ENCODE measurements around the gene DDX42.

DDX42 gene

DNA sequence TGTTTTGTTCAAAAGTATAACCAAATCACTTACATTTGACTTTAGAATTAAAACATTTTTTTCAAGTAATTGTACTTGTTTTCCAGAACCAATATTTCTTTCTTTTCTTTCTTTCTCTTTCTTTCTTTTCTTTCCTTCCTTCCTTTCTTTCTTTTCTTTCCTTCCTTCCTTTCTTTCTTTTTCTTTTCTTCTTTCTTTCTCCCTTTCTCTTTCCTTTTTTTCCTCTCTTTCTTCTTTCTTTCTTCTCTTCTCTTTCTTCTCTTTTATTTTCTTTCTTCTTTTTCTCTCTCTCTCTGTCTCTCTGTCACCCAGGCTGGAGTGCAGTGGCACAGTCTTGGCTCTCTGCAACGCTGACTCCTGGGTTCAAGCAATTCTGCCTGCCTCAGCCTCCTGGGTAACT lies 26.8 kb downstream of the DDX42 start:
- peaks cover 95% of the 10 kb centered on the region for H3K36me3 ChIP-seq (ENCODE audit: control insufficient read depth, low read length)
- TF ChIP-seq EZH2phosphoT487 (IDR thresholded peaks at IDR 0.05; ENCODE audit: borderline replicate concordance, low read length), result no peak
- TF ChIP-seq, protein P1, sequence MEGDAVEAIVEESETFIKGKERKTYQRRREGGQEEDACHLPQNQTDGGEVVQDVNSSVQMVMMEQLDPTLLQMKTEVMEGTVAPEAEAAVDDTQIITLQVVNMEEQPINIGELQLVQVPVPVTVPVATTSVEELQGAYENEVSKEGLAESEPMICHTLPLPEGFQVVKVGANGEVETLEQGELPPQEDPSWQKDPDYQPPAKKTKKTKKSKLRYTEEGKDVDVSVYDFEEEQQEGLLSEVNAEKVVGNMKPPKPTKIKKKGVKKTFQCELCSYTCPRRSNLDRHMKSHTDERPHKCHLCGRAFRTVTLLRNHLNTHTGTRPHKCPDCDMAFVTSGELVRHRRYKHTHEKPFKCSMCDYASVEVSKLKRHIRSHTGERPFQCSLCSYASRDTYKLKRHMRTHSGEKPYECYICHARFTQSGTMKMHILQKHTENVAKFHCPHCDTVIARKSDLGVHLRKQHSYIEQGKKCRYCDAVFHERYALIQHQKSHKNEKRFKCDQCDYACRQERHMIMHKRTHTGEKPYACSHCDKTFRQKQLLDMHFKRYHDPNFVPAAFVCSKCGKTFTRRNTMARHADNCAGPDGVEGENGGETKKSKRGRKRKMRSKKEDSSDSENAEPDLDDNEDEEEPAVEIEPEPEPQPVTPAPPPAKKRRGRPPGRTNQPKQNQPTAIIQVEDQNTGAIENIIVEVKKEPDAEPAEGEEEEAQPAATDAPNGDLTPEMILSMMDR (IDR thresholded peaks at IDR 0.05; ENCODE audit: low read depth, low read length, poor library complexity, severe bottlenecking), result no peak

DNA sequence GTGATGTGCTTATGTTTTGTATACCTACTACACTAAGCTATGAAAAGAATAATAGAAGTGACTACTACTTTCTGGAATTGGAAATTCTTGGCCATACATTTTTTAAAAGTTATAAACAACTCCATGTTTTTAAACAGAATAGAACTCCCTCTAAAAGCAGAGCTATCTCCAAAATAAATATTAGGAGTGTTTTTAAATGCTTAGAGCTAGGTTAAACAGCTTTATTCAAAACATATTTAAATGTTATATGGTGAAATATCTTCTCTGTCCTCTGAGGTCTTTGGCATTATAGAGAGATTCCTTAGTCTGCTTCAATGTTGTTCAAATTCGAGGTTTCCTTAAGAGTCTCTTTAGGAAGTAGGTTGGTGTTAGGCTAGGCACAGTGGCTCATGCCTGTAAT lies 30.4 kb downstream of the DDX42 start:
- no peaks in the 10 kb centered on the region for H3K9me3 ChIP-seq (ENCODE audit: control insufficient read depth, insufficient read depth, low read length)
- no peaks in the 10 kb centered on the region for H3K9me2 ChIP-seq (replicated peaks; ENCODE audit: control insufficient read depth, low read length)
- H3K79me2 ChIP-seq (ENCODE audit: control insufficient read depth, low read length), result 0 out of 2 replicates have a peak, but pooled peaks cover 4% of the 10 kb centered on the region
- H3K4me2 ChIP-seq (ENCODE audit: low read length), result no peak overlapping the region
- H4K20me1 ChIP-seq (ENCODE audit: control insufficient read depth, insufficient read depth, low read depth, low read length), result no peaks in the 10 kb centered on the region
- TF ChIP-seq, protein P1 (IDR thresholded peaks at IDR 0.05; ENCODE audit: low read depth, low read length, poor library complexity, severe bottlenecking), result no peak
- TF ChIP-seq EZH2phosphoT487 (IDR thresholded peaks at IDR 0.05; ENCODE audit: borderline replicate concordance, low read length), result no peak
- peaks cover 3% of the 10 kb centered on the region; the same call in 1 of the 2 replicates for H3K4me1 ChIP-seq (ENCODE audit: control insufficient read depth, low read length)
- H3K27ac ChIP-seq (ENCODE audit: low read depth, low read length), result no peak overlapping the region
- peaks cover 93% of the 10 kb centered on the region for H3K36me3 ChIP-seq (ENCODE audit: control insufficient read depth, low read length)
- H3K4me3 ChIP-seq (ENCODE audit: low read length), result no peak overlapping the region
- peaks cover 8% of the 10 kb centered on the region; the same call in 1 of the 2 replicates for H3F3A ChIP-seq (ENCODE audit: control insufficient read depth, insufficient read depth)
- H3K27me3 ChIP-seq (ENCODE audit: control insufficient read depth, low read length), result no peaks in the 10 kb centered on the region

More for the DNA sequence above, 26.8 kb downstream of the DDX42 start:
- no peaks in the 10 kb centered on the region for H3K9me2 ChIP-seq (replicated peaks; ENCODE audit: control insufficient read depth, low read length)
- no peak overlapping the region for H3K4me2 ChIP-seq (ENCODE audit: low read length)
- H3F3A ChIP-seq (ENCODE audit: control insufficient read depth, insufficient read depth), result 0 out of 2 replicates have a peak, but pooled peaks cover 6% of the 10 kb centered on the region
- peaks cover 24% of the 10 kb centered on the region for H3K79me2 ChIP-seq (ENCODE audit: control insufficient read depth, low read length)
- no peak overlapping the region for H3K27ac ChIP-seq (ENCODE audit: low read depth, low read length)
- H3K9me3 ChIP-seq (ENCODE audit: control insufficient read depth, insufficient read depth, low read length), result no peaks in the 10 kb centered on the region
- H3K4me1 ChIP-seq (ENCODE audit: control insufficient read depth, low read length), result no peaks in the 10 kb centered on the region
- H3K27me3 ChIP-seq (ENCODE audit: control insufficient read depth, low read length), result no peaks in the 10 kb centered on the region
- H4K20me1 ChIP-seq (ENCODE audit: control insufficient read depth, insufficient read depth, low read depth, low read length), result no peaks in the 10 kb centered on the region
- H3K4me3 ChIP-seq (ENCODE audit: low read length), result no peak overlapping the region

DNA sequence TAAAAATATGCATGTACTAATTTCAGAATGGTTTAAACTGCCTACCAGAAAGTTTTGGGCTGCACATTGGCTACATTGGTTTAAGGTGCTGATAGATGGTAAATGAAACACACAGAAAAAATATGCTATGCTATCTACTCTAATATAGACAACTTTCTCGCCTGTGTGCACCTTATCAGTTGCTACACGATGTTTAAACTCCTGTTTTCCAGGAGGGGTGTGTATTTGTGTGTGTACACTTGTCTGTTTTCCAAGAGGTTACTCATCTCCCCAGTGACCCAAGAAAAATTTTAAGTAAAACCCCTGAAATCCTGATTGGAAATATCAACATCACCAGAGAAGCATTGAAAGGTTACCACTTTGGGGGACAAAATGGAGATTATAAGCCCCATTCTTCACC lies 31.6 kb downstream of the DDX42 start:
- Histone ChIP-seq H3K9me2 (replicated peaks; ENCODE audit: control insufficient read depth, low read length) (no peaks in the 10 kb centered on the region), H3K4me3 (ENCODE audit: low read length) (no peak overlapping the region), H3K4me1 (ENCODE audit: control insufficient read depth, low read length) (peaks cover 9% of the 10 kb centered on the region; the same call in 1 of the 2 replicates), H3K79me2 (ENCODE audit: control insufficient read depth, low read length) (no peaks in the 10 kb centered on the region), H3K4me2 (ENCODE audit: low read length) (no peak overlapping the region), H3K9me3 (ENCODE audit: control insufficient read depth, insufficient read depth, low read length) (no peaks in the 10 kb centered on the region), H3K27ac (ENCODE audit: low read depth, low read length) (no peak overlapping the region), H3F3A (ENCODE audit: control insufficient read depth, insufficient read depth) (peaks cover 18% of the 10 kb centered on the region; the same call in 1 of the 2 replicates), H3K36me3 (ENCODE audit: control insufficient read depth, low read length) (peaks cover 93% of the 10 kb centered on the region), H4K20me1 (ENCODE audit: control insufficient read depth, insufficient read depth, low read depth, low read length) (no peaks in the 10 kb centered on the region), H3K27me3 (ENCODE audit: control insufficient read depth, low read length) (no peaks in the 10 kb centered on the region)
- TF ChIP-seq, protein P1 (IDR thresholded peaks at IDR 0.05; ENCODE audit: low read depth, low read length, poor library complexity, severe bottlenecking), result no peak
- no peak for TF ChIP-seq EZH2phosphoT487 (IDR thresholded peaks at IDR 0.05; ENCODE audit: borderline replicate concordance, low read length)

Data from DOHH2 (cell line).